HepG2 (cell line): ENCODE results near the gene WDR81. TPM values are rescaled to one million over a fixed set of nuclear protein-coding genes. Genes with fewer than 3 reads are reported as not detected.

Source experiments
- ATAC-seq: fragments of 200-7000 bp; cut with Tn5 transposase; 3 replicates; pipeline ENCODE4 v1.9.1; 2020; ENCODE audit warnings: mild to moderate bottlenecking, moderate library complexity
- BruUV-seq: library from RNA; stranded (reverse); fragments of 400-500 nt; replicated peaks from 2 replicates; lab custom pipeline; 2021; lab: Mats Ljungman, UMichigan
- CTCF ChIA-PET: fragments of 300-600 bp; formaldehyde crosslinking; extraction: SDS; loops from one replicate; lab custom pipeline; 2021; ENCODE audit warnings: low total read pairs, inconsistent platforms, low intra/inter-chr PET ratio; lab: Yijun Ruan, JAX
- POLR2A ChIA-PET: fragments of 350-600 bp; sonication (Branson Sonifier 250); formaldehyde crosslinking; loops from one replicate; lab custom pipeline; 2020; ENCODE audit warnings: antibody characterized with exemption, inconsistent platforms; lab: Yijun Ruan, JAX
- DNase-seq: peaks from one replicate; pipeline ENCODE4 v3.0.0-alpha.2; 2015; ENCODE audit warnings: low spot score
- FAIRE-seq: peaks from 3 replicates; lab custom pipeline; 2011; peaks lifted over from hg19 to GRCh38; lab: Jason Lieb, UNC
- H2AFZ ChIP-seq: one replicate; pipeline ENCODE4 v1.6.1; 2011; ENCODE audit warnings: low read length, inconsistent platforms
- H3K27ac ChIP-seq: fragments of 300-600 bp; 3 replicates; pipeline ENCODE4 v1.8.0; 2011; ENCODE audit warnings: mixed run types, mild to moderate bottlenecking, mixed read lengths, low read length, inconsistent platforms; ENCODE audit not compliant: insufficient read depth; ENCODE audit errors: extremely low read length
- H3K27me3 ChIP-seq, 2 experiments: fragments of 200-600 bp in 1 of 2; 2 replicates in 1 of 2; 3 replicates in 1 of 2; pipeline versions ENCODE4 v1.6.0 to v1.8.0; 2011; ENCODE audit warnings: low read length in 2 of 2, mild to moderate bottlenecking in 2 of 2, moderate library complexity in 2 of 2, inconsistent platforms in 1 of 2; ENCODE audit not compliant: insufficient read depth in 2 of 2, control insufficient read depth in 1 of 2
- H3K36me3 ChIP-seq, 2 experiments: fragments of 200-600 bp in 1 of 2; replicated peaks in 1 of 2; 2 replicates in 1 of 2; 3 replicates in 1 of 2; pipeline versions ENCODE4 v1.5.1 to v1.8.0; 2011; ENCODE audit warnings: low read length in 2 of 2, inconsistent platforms in 1 of 2; ENCODE audit not compliant: insufficient read depth in 2 of 2, control insufficient read depth in 1 of 2
- H3K4me1 ChIP-seq: 2 replicates; pipeline ENCODE4 v1.5.1; 2012; ENCODE audit warnings: low read length, inconsistent platforms; ENCODE audit not compliant: insufficient read depth
- H3K4me2 ChIP-seq: 2 replicates; pipeline ENCODE4 v1.6.0; 2011; ENCODE audit warnings: low read depth, low read length, inconsistent platforms
- H3K4me3 ChIP-seq, 3 experiments: fragments of 200-600 bp in 1 of 3; sonication (generic), shearing (Covaris generic) in 1 of 3; replicated peaks in 1 of 3; 2 replicates each; pipeline ENCODE4 v1.5.1; 2011 to 2016; ENCODE audit warnings: low read length in 3 of 3, inconsistent platforms in 2 of 3, low read depth in 2 of 3, mild to moderate bottlenecking in 2 of 3, control low read depth in 1 of 3, mixed read lengths in 1 of 3; ENCODE audit not compliant: insufficient read depth in 1 of 3
- H3K79me2 ChIP-seq: one replicate; pipeline ENCODE4 v1.6.1; 2011; ENCODE audit warnings: low read length, inconsistent platforms; ENCODE audit not compliant: insufficient read depth
- H3K9ac ChIP-seq: 2 replicates; pipeline ENCODE4 v1.6.0; 2011; ENCODE audit warnings: mild to moderate bottlenecking, low read depth, low read length, inconsistent platforms; ENCODE audit not compliant: insufficient read depth
- H3K9me3 ChIP-seq: 2 replicates; pipeline ENCODE4 v1.5.1; 2012; ENCODE audit warnings: mild to moderate bottlenecking, low read length
- H4K20me1 ChIP-seq: 2 replicates; pipeline ENCODE4 v1.6.0; 2011; ENCODE audit warnings: inconsistent platforms, mild to moderate bottlenecking, low read length, moderate library complexity; ENCODE audit not compliant: insufficient read depth
- FOSL2 ChIP-seq: sonication (generic); formaldehyde crosslinking; IDR thresholded peaks from 2 replicates; pipeline ENCODE4 v1.4.0; 2020; ENCODE audit warnings: missing genetic modification reagents
- NONO ChIP-seq, 2 experiments: fragments of 450-650 bp in 1 of 2; sonication (generic) in 1 of 2; formaldehyde crosslinking in 1 of 2; IDR thresholded peaks in 1 of 2; conservative IDR thresholded peaks in 1 of 2; 2 replicates each; pipeline versions ENCODE4 v1.6.1 to v1.8.0; 2017 to 2022; ENCODE audit warnings: mild to moderate bottlenecking in 1 of 2, missing genetic modification reagents in 1 of 2, moderate library complexity in 1 of 2
- SALL2 ChIP-seq: sonication (generic); formaldehyde crosslinking; IDR thresholded peaks from 2 replicates; pipeline ENCODE4 v1.8.1; 2023; ENCODE audit warnings: mild to moderate bottlenecking, missing genetic modification reagents, inconsistent platforms
- SAP130 ChIP-seq: IDR thresholded peaks from 2 replicates; pipeline ENCODE4 v1.6.1; 2016; ENCODE audit warnings: low read depth
- ZBTB38 ChIP-seq: sonication (generic); formaldehyde crosslinking; IDR thresholded peaks from 2 replicates; pipeline ENCODE4 v1.5.1; 2020; ENCODE audit warnings: mild to moderate bottlenecking, missing genetic modification reagents
- ZMYM4 ChIP-seq: sonication (generic); formaldehyde crosslinking; IDR thresholded peaks from 2 replicates; pipeline ENCODE4 v1.8.1; 2023; ENCODE audit warnings: mild to moderate bottlenecking, missing genetic modification reagents
- ZNF687 ChIP-seq: sonication (generic); formaldehyde crosslinking; IDR thresholded peaks from 2 replicates; pipeline ENCODE4 v1.5.1; 2020; ENCODE audit warnings: mild to moderate bottlenecking, missing genetic modification reagents, moderate library complexity
- ZXDC ChIP-seq: sonication (generic); formaldehyde crosslinking; IDR thresholded peaks from 2 replicates; pipeline ENCODE4 v1.5.0; 2020; ENCODE audit warnings: mild to moderate bottlenecking, missing genetic modification reagents
- WGBS: methylation state at CpG from one replicate; pipeline ENCODE4 v1.1.6; 2017; ENCODE audit warnings: low lambda C conversion rate; 5-methylcytosine and 5-hydroxymethylcytosine counted together
- in situ Hi-C: cut with HindIII; loops from 2 replicates; pipeline ENCODE4 v1.10.0; 2017; ENCODE audit warnings: low pct_unique_long_range_greater_than_20kb; ENCODE audit not compliant: extremely low pct_ligation_motif_present
- intact Hi-C: fragments of 100-400 bp; cut with micrococcal nuclease; formaldehyde crosslinking; loops from one replicate; pipeline ENCODE4 v1.10.0; 2022; ENCODE audit not compliant: unreplicated experiment
- polyA plus RNA-seq, 8 experiments: library from polyadenylated mRNA; depleted of rRNA in 3 of 8; stranded (reverse) in 7 of 8; unstranded in 1 of 8; fragments of >200 nt; fragmentation: Illumina TruSeq in 4 of 8; extraction: Trizol in 4 of 8; gene quantifications; 2 replicates each; pipeline versions ENCODE4 v1.2.1 to v1.2.3, GENCODE V29; 2011 to 2016; ENCODE audit warnings: low read depth in 4 of 8, missing spikeins in 1 of 8, mixed read lengths in 1 of 8; ENCODE audit not compliant: insufficient read depth in 1 of 8
- total RNA-seq, 5 experiments: library from RNA; depleted of rRNA; stranded (reverse); fragments of >200 nt; fragmentation: Illumina TruSeq; extraction: Trizol; gene quantifications; 2 replicates each; pipeline ENCODE4 v1.2.3, GENCODE V29; 2016; ENCODE audit warnings: low read depth in 1 of 5

WDR81 gene
- total and polyA plus RNA-seq, 2 of the 13 experiments (the other 11 are each of a cell fraction or from before 2014, with no cell fraction given), result 9.1 to 16.7 TPM

DNA sequence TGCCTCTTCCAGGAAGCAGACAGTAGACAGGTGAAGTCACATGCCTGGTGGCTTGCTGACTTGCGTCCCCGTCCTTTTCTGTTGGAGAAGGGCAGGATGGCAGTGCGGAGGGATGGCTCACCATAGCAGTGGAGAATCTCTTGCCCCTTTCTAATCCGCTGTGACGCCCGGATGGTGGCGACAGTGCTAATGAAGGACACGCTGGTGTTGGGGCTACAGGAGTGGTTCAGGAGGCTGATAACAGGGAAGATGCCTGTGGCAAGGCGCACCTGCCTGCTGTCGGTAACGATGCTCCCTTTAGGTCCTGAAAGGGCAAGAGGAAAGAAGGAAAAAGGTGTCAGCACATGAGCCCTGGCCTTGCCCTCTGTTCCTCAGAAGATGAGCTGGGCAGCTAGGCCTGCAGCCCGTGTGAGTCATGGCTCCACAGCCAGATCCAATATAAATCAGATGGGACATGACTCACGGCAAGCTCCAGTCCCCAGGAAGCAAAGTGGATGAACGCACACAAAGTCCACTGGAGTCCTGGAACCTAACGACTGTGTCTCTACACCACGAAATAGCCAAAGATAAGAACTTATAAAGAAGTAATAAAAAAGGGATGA lies 62.9 kb downstream of the WDR81 start:
- CTCF ChIA-PET, result no interaction called here
- in situ Hi-C loops, result no loop called here

More for the DNA sequence above, 62.9 kb downstream of the WDR81 start:
- POLR2A ChIA-PET, result interaction anchor here (1.3 to 2.0 kb wide), 2 partner anchors 23 to 71 kb away, joined by 7 to 8 read pairs; no protein-coding TSS in a partner anchor
- DNase-seq (peak; percentile 29), FAIRE-seq (no peak), ATAC-seq (peak; percentile 42; the same call in 1 of the 3 replicates)
- Histone ChIP-seq H3K4me3 (no peak overlapping the region), H2AFZ (no peak overlapping the region), H3K27ac (no peak overlapping the region), H3K4me2 (no peak overlapping the region), H3K4me1 (peaks cover 7% of the 10 kb centered on the region), H3K9me3 (no peaks in the 10 kb centered on the region), H4K20me1 (no peaks in the 10 kb centered on the region), H3K9ac (no peak overlapping the region), H3K79me2 (no peaks in the 10 kb centered on the region), H3K36me3 (peaks cover 18 to 38% of the 10 kb centered on the region in 2 experiments), H3K27me3 (no peaks in the 10 kb centered on the region)
- no peak for TF ChIP-seq NONO (IDR thresholded peaks at IDR 0.05)
- no peak for TF ChIP-seq NONO (CRISPR knock-in tag; conservative IDR thresholded peaks at IDR 0.05)
- TF ChIP-seq ZNF687 (CRISPR knock-in tag), result peak; percentile 31; the same call in 1 of the 2 replicates
- TF ChIP-seq ZBTB38 (CRISPR knock-in tag), result peak; percentile 59; the same call in 1 of the 2 replicates
- TF ChIP-seq SALL2, result no peak
- no peak for TF ChIP-seq ZXDC
- TF ChIP-seq SAP130 (CRISPR knock-in tag), result 0 out of 2 replicates have a peak, but pooled peaks have one; percentile 18
- peak; percentile 74 for TF ChIP-seq FOSL2 (CRISPR knock-in tag)
- TF ChIP-seq ZMYM4 (CRISPR knock-in tag), result no peak
- BruUV-seq, result no TSS peak
- 87% methylated on average over 16 of the region's 16 CpGs for WGBS
- intact Hi-C loops, result no loop called here
